PC-3 (cell line): ENCODE results near the gene ESR2.

Experiments
- CTCF ChIP-seq: fragments of 300-600 bp; sonication (generic); conservative IDR thresholded peaks from 2 replicates; pipeline ENCODE4 v1.5.1; 2017; ENCODE audit warnings: antibody characterized with exemption, low read depth, mild to moderate bottlenecking, low read length
- EZH2 ChIP-seq: fragments of 300-600 bp; sonication (generic); IDR thresholded peaks from one replicate; pipeline ENCODE4 v1.6.1; 2017; ENCODE audit warnings: antibody characterized with exemption, mild to moderate bottlenecking, low read length; ENCODE audit not compliant: unreplicated experiment
- EZH2phosphoT487 ChIP-seq: fragments of 300-600 bp; sonication (generic); IDR thresholded peaks from 2 replicates; pipeline ENCODE4 v1.6.1; 2018; ENCODE audit warnings: mild to moderate bottlenecking, antibody characterized with exemption, low read length, borderline replicate concordance

DNA sequence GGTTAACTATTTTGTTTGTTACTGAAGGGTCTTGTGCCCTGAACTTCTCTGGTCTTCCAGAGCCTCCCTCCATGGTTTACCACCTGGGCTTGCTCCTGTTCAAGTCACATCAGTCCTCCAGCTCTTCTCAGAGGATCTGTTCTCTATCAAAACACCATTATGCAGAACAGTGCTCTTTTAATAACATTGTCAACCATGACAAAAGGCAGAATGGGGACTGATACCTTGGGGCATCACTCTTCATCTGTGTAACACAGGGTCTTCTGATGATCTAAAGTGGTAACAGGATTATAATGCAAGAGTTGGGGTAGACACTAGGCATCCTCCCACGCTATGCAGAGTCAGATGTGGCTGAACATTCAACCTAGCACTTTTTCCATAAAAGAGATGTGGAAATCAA is 38.4 kb downstream of the ESR2 start:
- TF ChIP-seq CTCF, result no peak
- TF ChIP-seq EZH2phosphoT487, result no peak
- TF ChIP-seq EZH2, result no peak
